ENCODE data around the gene XIRP2. TPM values are rescaled to one million over a fixed set of nuclear protein-coding genes. Genes with fewer than 3 reads are reported as not detected.

XIRP2 gene
- total RNA-seq, 1 donor from 2014 or later, result not detected

GRCh38 chr2:167147271-167147941 is 259.1 kb downstream of the XIRP2 start:
- no peak for DNase-seq
- Mint-ChIP-seq H3K9me3 (ENCODE audit: unreplicated experiment) (no peaks in the 10 kb centered on the region), H3K27ac (ENCODE audit: unreplicated experiment) (no peak overlapping the region), H3K4me1 (ENCODE audit: low read depth, unreplicated experiment) (no peaks in the 10 kb centered on the region), H3K4me3 (ENCODE audit: unreplicated experiment) (no peak overlapping the region), H3K36me3 (ENCODE audit: unreplicated experiment) (no peaks in the 10 kb centered on the region), H3K27me3 (ENCODE audit: unreplicated experiment) (no peaks in the 10 kb centered on the region)
- no peak for TF ChIP-seq CTCF (IDR thresholded peaks at IDR 0.05; ENCODE audit: partially characterized antibody, unreplicated experiment)

GRCh38 chr2:167151894-167152293 is 263.6 kb downstream of the XIRP2 start:
- no peaks in the 10 kb centered on the region for H3K36me3 Mint-ChIP-seq (ENCODE audit: unreplicated experiment)
- no peak overlapping the region for H3K27ac Mint-ChIP-seq (ENCODE audit: unreplicated experiment)
- no peaks in the 10 kb centered on the region for H3K4me1 Mint-ChIP-seq (ENCODE audit: low read depth, unreplicated experiment)
- DNase-seq, result no peak
- H3K27me3 Mint-ChIP-seq (ENCODE audit: unreplicated experiment), result no peaks in the 10 kb centered on the region
- H3K4me3 Mint-ChIP-seq (ENCODE audit: unreplicated experiment), result no peak overlapping the region
- no peak for TF ChIP-seq CTCF (IDR thresholded peaks at IDR 0.05; ENCODE audit: partially characterized antibody, unreplicated experiment)
- no peaks in the 10 kb centered on the region for H3K9me3 Mint-ChIP-seq (ENCODE audit: unreplicated experiment)

- Mint-ChIP-seq H3K4me3 (ENCODE audit: unreplicated experiment) (no peak overlapping the region), H3K4me1 (ENCODE audit: low read depth, unreplicated experiment) (no peaks in the 10 kb centered on the region)
These were observed 269.2 kb downstream of the XIRP2 start for GRCh38 chr2:167157523-167157922.

GRCh38 chr2:167177196-167177595 is 288.9 kb downstream of the XIRP2 start:
- H3K9me3 Mint-ChIP-seq (ENCODE audit: unreplicated experiment), result peaks cover 2% of the 10 kb centered on the region
- no peaks in the 10 kb centered on the region for H3K27me3 Mint-ChIP-seq (ENCODE audit: unreplicated experiment)
- no peak for TF ChIP-seq CTCF (IDR thresholded peaks at IDR 0.05; ENCODE audit: partially characterized antibody, unreplicated experiment)
- H3K36me3 Mint-ChIP-seq (ENCODE audit: unreplicated experiment), result no peaks in the 10 kb centered on the region
- no peak overlapping the region for H3K27ac Mint-ChIP-seq (ENCODE audit: unreplicated experiment)
- no peaks in the 10 kb centered on the region for H3K4me1 Mint-ChIP-seq (ENCODE audit: low read depth, unreplicated experiment)
- H3K4me3 Mint-ChIP-seq (ENCODE audit: unreplicated experiment), result no peak overlapping the region
- DNase-seq, result no peak

More at GRCh38 chr2:167157523-167157922, 269.2 kb downstream of the XIRP2 start:
- Mint-ChIP-seq H3K27me3 (ENCODE audit: unreplicated experiment) (no peaks in the 10 kb centered on the region), H3K27ac (ENCODE audit: unreplicated experiment) (no peak overlapping the region), H3K36me3 (ENCODE audit: unreplicated experiment) (peaks cover 7% of the 10 kb centered on the region), H3K9me3 (ENCODE audit: unreplicated experiment) (peaks cover 2% of the 10 kb centered on the region)
- TF ChIP-seq CTCF (IDR thresholded peaks at IDR 0.05; ENCODE audit: partially characterized antibody, unreplicated experiment), result no peak
- no peak for DNase-seq

- Mint-ChIP-seq H3K36me3 (ENCODE audit: unreplicated experiment) (no peaks in the 10 kb centered on the region), H3K4me1 (ENCODE audit: low read depth, unreplicated experiment) (peaks cover 2% of the 10 kb centered on the region), H3K27ac (ENCODE audit: unreplicated experiment) (no peak overlapping the region), H3K4me3 (ENCODE audit: unreplicated experiment) (no peak overlapping the region), H3K9me3 (ENCODE audit: unreplicated experiment) (no peaks in the 10 kb centered on the region), H3K27me3 (ENCODE audit: unreplicated experiment) (no peaks in the 10 kb centered on the region)
- no peak for DNase-seq
- no peak for TF ChIP-seq CTCF (IDR thresholded peaks at IDR 0.05; ENCODE audit: partially characterized antibody, unreplicated experiment)
These were observed 292.9 kb downstream of the XIRP2 start for GRCh38 chr2:167181134-167181533.
